ENCODE measurements around the gene CSAG3. TPM values are rescaled to one million over a fixed set of nuclear protein-coding genes. Genes with fewer than 3 reads are reported as not detected.

Gene CSAG3
- total and polyA plus RNA-seq, 10 of the 15 experiments (the other 5 are each of a cell fraction or from before 2014, with no cell fraction given) = 0.14 to 1.2 (median 0.40) TPM; not detected in 3

GRCh38 chrX:152806035-152806434, 47.0 kb downstream of the CSAG3 start:
- Histone ChIP-seq H4K20me1 (ENCODE audit: control insufficient read depth, insufficient read depth) (no peaks in the 10 kb centered on the region), H3K36me3 (ENCODE audit: control insufficient read depth in 2 of 2, insufficient read depth in 2 of 2, low read length in 1 of 2) (no peaks in the 10 kb centered on the region), H3K4me1 (ENCODE audit: control insufficient read depth, insufficient read depth, low read length) (no peaks in the 10 kb centered on the region), H2AFZ (ENCODE audit: control insufficient read depth, low read depth, low read length) (no peak overlapping the region), H3K79me2 (ENCODE audit: control insufficient read depth, insufficient read depth, low read length) (no peaks in the 10 kb centered on the region), H3K27me3 (replicated peaks in 1 of 2; ENCODE audit: control insufficient read depth in 2 of 2, insufficient read depth in 2 of 2, low read length in 1 of 2) (no peaks in the 10 kb centered on the region), H3K9ac (ENCODE audit: control insufficient read depth, insufficient read depth, low read length) (no peak overlapping the region), H3K27ac (ENCODE audit: control insufficient read depth, insufficient read depth) (no peak overlapping the region), H3K9me3 (replicated peaks; ENCODE audit: control insufficient read depth, insufficient read depth, low read length) (no peaks in the 10 kb centered on the region), H3K4me2 (ENCODE audit: control insufficient read depth, insufficient read depth) (no peak overlapping the region), H3K4me3 (no peak overlapping the region)
- WGBS (ENCODE audit: insufficient coverage, insufficient replicate concordance, low lambda C conversion rate, missing lambda C conversion rate) = 33% methylated on average over 4 of the region's 4 CpGs
- POLR2A ChIA-PET = no interaction called here
- RAD21 ChIA-PET (ENCODE audit: unreplicated experiment) = no interaction called here
- CTCF ChIA-PET = no interaction called here
- FAIRE-seq = no peak
- intact Hi-C loops (cut with micrococcal nuclease; ENCODE audit: unreplicated experiment) = no loop called here
- BruUV-seq (replicated peaks) = no TSS peak
- in situ Hi-C loops (cut with MboI) = loop anchor here (25.0 kb wide), 1 partner anchor 169 kb away; the partner anchor contains the start of gene GABRQ
- SMC1A ChIA-PET (ENCODE audit: uncharacterized antibody, unreplicated experiment) = no interaction called here
- no peak for ATAC-seq
- DNase-seq (ENCODE audit: low read depth, low spot score) = no peak
- TF ChIP-seq RUNX3 (IDR thresholded peaks at IDR 0.05; ENCODE audit: low read length) = no peak
- no peak for TF ChIP-seq NFIC (IDR thresholded peaks at IDR 0.05; ENCODE audit: low read depth, low read length)
- TF ChIP-seq SRF (IDR thresholded peaks at IDR 0.05; ENCODE audit: low read depth in 2 of 2, low read length in 2 of 2) = no peak
- no peak for TF ChIP-seq IKZF1 (conservative IDR thresholded peaks at IDR 0.05)
- no peak for TF ChIP-seq GATAD2B (conservative IDR thresholded peaks at IDR 0.05; ENCODE audit: low read depth)
- TF ChIP-seq E2F4 (IDR thresholded peaks at IDR 0.05; ENCODE audit: low read depth, low read length) = no peak
- no peak for TF ChIP-seq RELA (IDR thresholded peaks at IDR 0.05; ENCODE audit: borderline replicate concordance, partially characterized antibody)
- no peak for TF ChIP-seq TCF12 (IDR thresholded peaks at IDR 0.05; ENCODE audit: low read depth, low read length)
- TF ChIP-seq SUPT20H (IDR thresholded peaks at IDR 0.05; ENCODE audit: borderline replicate concordance, control insufficient read depth, low read depth, low read length) = no peak
- TF ChIP-seq ZBTB40 (IDR thresholded peaks at IDR 0.05; ENCODE audit: borderline replicate concordance) = no peak

Other genes starting within 250 kb of the CSAG3 start
Only the 7 nearest of the 12 such genes appear.
- not detected in 2 replicates for gene MAGEA3, start 60.4 kb upstream of the CSAG3 start, total RNA-seq (2014; rRNA removed)
- not detected in 2 replicates for gene MAGEA3, start 60.4 kb upstream of the CSAG3 start, total RNA-seq (2014; rRNA removed; fragmentation: Illumina TruSeq; extraction: Trizol)
- not detected in 2 replicates for gene MAGEA3, start 60.4 kb upstream of the CSAG3 start, total RNA-seq (2021)
- gene MAGEA3, start 60.4 kb upstream of the CSAG3 start, polyA plus RNA-seq (2011; rRNA removed) = 1.4 TPM in 2 replicates
- not detected in 2 replicates for gene MAGEA3, start 60.4 kb upstream of the CSAG3 start, polyA plus RNA-seq (2014; fragmentation: Illumina TruSeq; extraction: Trizol)
- not detected for gene MAGEA3, start 60.4 kb upstream of the CSAG3 start, polyA plus RNA-seq (2014; fragmentation: Nextera tagmentation; extraction: Ambion mirVana)
- gene MAGEA3, start 60.4 kb upstream of the CSAG3 start, polyA plus RNA-seq (2014; rRNA removed) = not detected in 2 replicates
- not detected for gene MAGEA3, start 60.4 kb upstream of the CSAG3 start, polyA plus RNA-seq (2016; fragmentation: Nextera tagmentation; extraction: Ambion mirVana)
- gene CSAG2, start 49.9 kb upstream of the CSAG3 start, total RNA-seq (2014; rRNA removed) = 0.22 and 0.34 TPM in 2 replicates
- not detected in 2 replicates for gene CSAG2, start 49.9 kb upstream of the CSAG3 start, total RNA-seq (2014; rRNA removed; fragmentation: Illumina TruSeq; extraction: Trizol)
- gene CSAG2, start 49.9 kb upstream of the CSAG3 start, total RNA-seq (2021) = not detected in 2 replicates
- 0.83 TPM in 1 of 2 replicates, not detected in the other for gene CSAG2, start 49.9 kb upstream of the CSAG3 start, polyA plus RNA-seq (2011; rRNA removed)
- gene CSAG2, start 49.9 kb upstream of the CSAG3 start, polyA plus RNA-seq (2014; fragmentation: Illumina TruSeq; extraction: Trizol) = 0.46 TPM in 1 of 2 replicates, not detected in the other
- under 1 TPM; 0.48 to 0.58 TPM for gene CSAG2, start 49.9 kb upstream of the CSAG3 start, polyA plus RNA-seq (2014; fragmentation: Nextera tagmentation; extraction: Ambion mirVana)
- 0.14 TPM in 1 of 2 replicates, not detected in the other for gene CSAG2, start 49.9 kb upstream of the CSAG3 start, polyA plus RNA-seq (2014; rRNA removed)
- gene CSAG2, start 49.9 kb upstream of the CSAG3 start, polyA plus RNA-seq (2016; fragmentation: Nextera tagmentation; extraction: Ambion mirVana) = under 1 TPM in 1 of 2 experiments, not detected in 1; 0.40 TPM
- gene MAGEA2B, start 44.6 kb upstream of the CSAG3 start, total RNA-seq (2014; rRNA removed) = not detected in 2 replicates
- not detected in 2 replicates for gene MAGEA2B, start 44.6 kb upstream of the CSAG3 start, total RNA-seq (2014; rRNA removed; fragmentation: Illumina TruSeq; extraction: Trizol)
- gene MAGEA2B, start 44.6 kb upstream of the CSAG3 start, total RNA-seq (2021) = not detected in 2 replicates
- not detected in 2 replicates for gene MAGEA2B, start 44.6 kb upstream of the CSAG3 start, polyA plus RNA-seq (2011; rRNA removed)
- not detected in 2 replicates for gene MAGEA2B, start 44.6 kb upstream of the CSAG3 start, polyA plus RNA-seq (2014; fragmentation: Illumina TruSeq; extraction: Trizol)
- not detected for gene MAGEA2B, start 44.6 kb upstream of the CSAG3 start, polyA plus RNA-seq (2014; fragmentation: Nextera tagmentation; extraction: Ambion mirVana)
- gene MAGEA2B, start 44.6 kb upstream of the CSAG3 start, polyA plus RNA-seq (2014; rRNA removed) = not detected in 2 replicates
- gene MAGEA2B, start 44.6 kb upstream of the CSAG3 start, polyA plus RNA-seq (2016; fragmentation: Nextera tagmentation; extraction: Ambion mirVana) = not detected
- not detected in 2 replicates for gene CSAG1, start 25.5 kb upstream of the CSAG3 start, total RNA-seq (2014; rRNA removed)
- gene CSAG1, start 25.5 kb upstream of the CSAG3 start, total RNA-seq (2014; rRNA removed; fragmentation: Illumina TruSeq; extraction: Trizol) = not detected in 2 replicates
- not detected in 2 replicates for gene CSAG1, start 25.5 kb upstream of the CSAG3 start, total RNA-seq (2021)
- 1.3 and 1.6 TPM in 2 replicates for gene CSAG1, start 25.5 kb upstream of the CSAG3 start, polyA plus RNA-seq (2011; rRNA removed)
- not detected in 2 replicates for gene CSAG1, start 25.5 kb upstream of the CSAG3 start, polyA plus RNA-seq (2014; fragmentation: Illumina TruSeq; extraction: Trizol)
- not detected for gene CSAG1, start 25.5 kb upstream of the CSAG3 start, polyA plus RNA-seq (2014; fragmentation: Nextera tagmentation; extraction: Ambion mirVana)
- not detected in 2 replicates for gene CSAG1, start 25.5 kb upstream of the CSAG3 start, polyA plus RNA-seq (2014; rRNA removed)
- gene CSAG1, start 25.5 kb upstream of the CSAG3 start, polyA plus RNA-seq (2016; fragmentation: Nextera tagmentation; extraction: Ambion mirVana) = not detected
- gene MAGEA12, start 25.5 kb upstream of the CSAG3 start, total RNA-seq (2014; rRNA removed) = not detected in 2 replicates
- not detected in 2 replicates for gene MAGEA12, start 25.5 kb upstream of the CSAG3 start, total RNA-seq (2014; rRNA removed; fragmentation: Illumina TruSeq; extraction: Trizol)
- not detected in 2 replicates for gene MAGEA12, start 25.5 kb upstream of the CSAG3 start, total RNA-seq (2021)
- 0.73 and 1.3 TPM in 2 replicates for gene MAGEA12, start 25.5 kb upstream of the CSAG3 start, polyA plus RNA-seq (2011; rRNA removed)
- not detected in 2 replicates for gene MAGEA12, start 25.5 kb upstream of the CSAG3 start, polyA plus RNA-seq (2014; fragmentation: Illumina TruSeq; extraction: Trizol)
- gene MAGEA12, start 25.5 kb upstream of the CSAG3 start, polyA plus RNA-seq (2014; fragmentation: Nextera tagmentation; extraction: Ambion mirVana) = not detected
- not detected in 2 replicates for gene MAGEA12, start 25.5 kb upstream of the CSAG3 start, polyA plus RNA-seq (2014; rRNA removed)
- gene MAGEA12, start 25.5 kb upstream of the CSAG3 start, polyA plus RNA-seq (2016; fragmentation: Nextera tagmentation; extraction: Ambion mirVana) = not detected
- not detected in 2 replicates for gene MAGEA2, start 5.4 kb upstream of the CSAG3 start, total RNA-seq (2014; rRNA removed)
- not detected in 2 replicates for gene MAGEA2, start 5.4 kb upstream of the CSAG3 start, total RNA-seq (2014; rRNA removed; fragmentation: Illumina TruSeq; extraction: Trizol)
- gene MAGEA2, start 5.4 kb upstream of the CSAG3 start, total RNA-seq (2021) = not detected in 2 replicates
- 0.04 and 0.09 TPM in 2 replicates for gene MAGEA2, start 5.4 kb upstream of the CSAG3 start, polyA plus RNA-seq (2011; rRNA removed)
- gene MAGEA2, start 5.4 kb upstream of the CSAG3 start, polyA plus RNA-seq (2014; fragmentation: Illumina TruSeq; extraction: Trizol) = not detected in 2 replicates
- gene MAGEA2, start 5.4 kb upstream of the CSAG3 start, polyA plus RNA-seq (2014; fragmentation: Nextera tagmentation; extraction: Ambion mirVana) = not detected
- gene MAGEA2, start 5.4 kb upstream of the CSAG3 start, polyA plus RNA-seq (2014; rRNA removed) = 0.13 TPM in 1 of 2 replicates, not detected in the other
- not detected for gene MAGEA2, start 5.4 kb upstream of the CSAG3 start, polyA plus RNA-seq (2016; fragmentation: Nextera tagmentation; extraction: Ambion mirVana)
- not detected in 2 replicates for gene MAGEA6, start 10.5 kb downstream of the CSAG3 start, total RNA-seq (2014; rRNA removed)
- not detected in 2 replicates for gene MAGEA6, start 10.5 kb downstream of the CSAG3 start, total RNA-seq (2014; rRNA removed; fragmentation: Illumina TruSeq; extraction: Trizol)
- 0.16 TPM in 1 of 2 replicates, not detected in the other for gene MAGEA6, start 10.5 kb downstream of the CSAG3 start, total RNA-seq (2021)
- 1.9 and 2.7 TPM in 2 replicates for gene MAGEA6, start 10.5 kb downstream of the CSAG3 start, polyA plus RNA-seq (2011; rRNA removed)
- gene MAGEA6, start 10.5 kb downstream of the CSAG3 start, polyA plus RNA-seq (2014; fragmentation: Illumina TruSeq; extraction: Trizol) = not detected in 2 replicates
- gene MAGEA6, start 10.5 kb downstream of the CSAG3 start, polyA plus RNA-seq (2014; fragmentation: Nextera tagmentation; extraction: Ambion mirVana) = not detected
- gene MAGEA6, start 10.5 kb downstream of the CSAG3 start, polyA plus RNA-seq (2014; rRNA removed) = 0.04 and 0.38 TPM in 2 replicates
- not detected for gene MAGEA6, start 10.5 kb downstream of the CSAG3 start, polyA plus RNA-seq (2016; fragmentation: Nextera tagmentation; extraction: Ambion mirVana)